ENCODE measurements around the gene TRMT1L. TPM values are rescaled to one million over a fixed set of nuclear protein-coding genes. Genes with fewer than 3 reads are reported as not detected.

Gene TRMT1L
- total and polyA plus RNA-seq, 10 of the 15 experiments (the other 5 are each of a cell fraction or from before 2014, with no cell fraction given) = 3.5 to 35.2 (median 16.9) TPM

GRCh38 chr1:185091480-185091879, 65.3 kb downstream of the TRMT1L start:
- no peaks in the 10 kb centered on the region for H3K9me3 ChIP-seq (replicated peaks; ENCODE audit: control insufficient read depth, insufficient read depth, low read length)
- 57% methylated on average over 3 of the region's 5 CpGs for WGBS (ENCODE audit: insufficient coverage, insufficient replicate concordance, low lambda C conversion rate, missing lambda C conversion rate)
- POLR2A ChIA-PET = no interaction called here
- no peaks in the 10 kb centered on the region for H3K4me1 ChIP-seq (ENCODE audit: control insufficient read depth, insufficient read depth, low read length)
- intact Hi-C loops (cut with micrococcal nuclease; ENCODE audit: unreplicated experiment) = no loop called here
- DNase-seq (ENCODE audit: low read depth, low spot score) = no peak
- ATAC-seq = no peak
- SMC1A ChIA-PET (ENCODE audit: uncharacterized antibody, unreplicated experiment) = interaction anchor here (0.6 to 1.8 kb wide), 3 partner anchors 12 to 119 kb away, joined by 3 to 4 read pairs (median 3); no protein-coding TSS in a partner anchor
- no peak overlapping the region for H3K4me2 ChIP-seq (ENCODE audit: control insufficient read depth, insufficient read depth)
- no peak overlapping the region for H3K9ac ChIP-seq (ENCODE audit: control insufficient read depth, insufficient read depth, low read length)
- H3K79me2 ChIP-seq (ENCODE audit: control insufficient read depth, insufficient read depth, low read length) = no peaks in the 10 kb centered on the region
- in situ Hi-C loops (cut with MboI) = no loop called here
- FAIRE-seq = no peak
- TF ChIP-seq ZBTB4 (CRISPR knock-in tag; IDR thresholded peaks at IDR 0.05) = no peak
- TF ChIP-seq BCL3 (IDR thresholded peaks at IDR 0.05; ENCODE audit: borderline replicate concordance, insufficient read depth, low read depth, low read length, poor library complexity, severe bottlenecking) = no peak
- H4K20me1 ChIP-seq (ENCODE audit: control insufficient read depth, insufficient read depth) = no peaks in the 10 kb centered on the region
- H3K27me3 ChIP-seq (replicated peaks in 1 of 2; ENCODE audit: control insufficient read depth in 2 of 2, insufficient read depth in 2 of 2, low read length in 1 of 2) = no peaks in the 10 kb centered on the region
- no TSS peak for BruUV-seq (replicated peaks)
- no peak overlapping the region for H3K4me3 ChIP-seq
- peaks cover 0 to 3% of the 10 kb centered on the region in 2 experiments for H3K36me3 ChIP-seq (ENCODE audit: control insufficient read depth in 2 of 2, insufficient read depth in 2 of 2, low read length in 1 of 2)
- no peak overlapping the region for H3K27ac ChIP-seq (ENCODE audit: control insufficient read depth, insufficient read depth)
- RAD21 ChIA-PET (ENCODE audit: unreplicated experiment) = interaction anchor here (0.7 kb wide), 1 partner anchor 78 kb away, joined by 5 read pairs; no protein-coding TSS in a partner anchor
- no peak overlapping the region for H2AFZ ChIP-seq (ENCODE audit: control insufficient read depth, low read depth, low read length)
- CTCF ChIA-PET = interaction anchor here (1.0 to 1.3 kb wide), 2 partner anchors 26 to 79 kb away, joined by 3 to 4 read pairs; no protein-coding TSS in a partner anchor
